Body of pancreas (tissue), 4 donors: ENCODE results near the gene GLB1L2.

Experiments
- CTCF ChIP-seq, 7 experiments: fragments of 450-650 bp in 4 of 7; fragments of 200-600 bp in 3 of 7; sonication (generic) in 3 of 7; IDR thresholded peaks; one replicate each; pipeline ENCODE4 v1.5.1; 2016 to 2019; ENCODE audit warnings: antibody characterized with exemption in 7 of 7
- POLR2A ChIP-seq, 3 donors: fragments of 450-650 bp; IDR thresholded peaks; one replicate each; pipeline ENCODE4 v1.6.1; 2016; ENCODE audit warnings: antibody characterized with exemption in 3 of 3, mild to moderate bottlenecking in 2 of 3

GRCh38 chr11:134363592-134363991, 31.8 kb downstream of the GLB1L2 start:
- TF ChIP-seq CTCF (IDR thresholded peaks at IDR 0.05) (no peak), POLR2A (IDR thresholded peaks at IDR 0.05) (no peak)
